Activated naive CD4-positive, alpha-beta T cell treated with Interleukin-2 at 50 U/mL for 16 hours (primary cell): ENCODE data around the gene ACTL8.

Experiments used
- DNase-seq: peaks from one replicate; pipeline ENCODE4 v3.0.0-alpha.2; 2020

ACTL8 gene, protein sequence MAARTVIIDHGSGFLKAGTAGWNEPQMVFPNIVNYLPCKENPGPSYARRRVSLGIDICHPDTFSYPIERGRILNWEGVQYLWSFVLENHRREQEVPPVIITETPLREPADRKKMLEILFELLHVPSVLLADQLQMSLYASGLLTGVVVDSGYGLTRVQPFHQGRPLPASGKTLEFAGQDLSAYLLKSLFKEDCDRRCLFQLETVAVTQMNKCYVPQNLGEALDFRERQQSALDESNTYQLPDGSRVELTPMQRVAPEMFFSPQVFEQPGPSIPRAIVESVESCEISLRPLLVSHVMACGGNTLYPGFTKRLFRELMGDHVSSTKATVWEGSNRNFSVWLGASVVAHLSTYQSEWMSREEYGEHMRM

GRCh38 chr1:17755120-17755519 lies at the start of gene ACTL8:
TSS of gene ACTL8 (plus strand) at chr1:17755333. CDS start at chr1:17823009, 67,676 bp downstream.
- DNase-seq = no peak

DNA sequence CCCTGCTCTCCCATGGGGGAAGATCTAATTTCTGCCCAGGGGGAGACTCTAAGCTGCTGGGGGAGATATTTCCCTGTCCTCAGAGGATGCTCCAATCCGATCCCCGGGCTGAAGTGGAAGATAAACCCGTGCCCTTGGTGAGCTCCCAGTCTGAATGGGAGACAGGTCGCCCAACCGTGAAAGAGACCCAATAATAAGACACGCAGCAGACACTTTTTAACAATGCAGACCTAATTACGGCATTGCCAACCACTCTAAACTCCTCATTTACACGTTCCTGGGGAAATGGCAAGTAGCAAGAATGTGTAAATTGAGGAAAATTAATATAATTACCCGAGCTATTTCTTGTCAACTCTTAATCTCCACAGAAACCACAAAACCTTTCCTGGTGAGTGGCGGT lies 48.7 kb upstream of the ACTL8 start:
- no peak for DNase-seq

DNA sequence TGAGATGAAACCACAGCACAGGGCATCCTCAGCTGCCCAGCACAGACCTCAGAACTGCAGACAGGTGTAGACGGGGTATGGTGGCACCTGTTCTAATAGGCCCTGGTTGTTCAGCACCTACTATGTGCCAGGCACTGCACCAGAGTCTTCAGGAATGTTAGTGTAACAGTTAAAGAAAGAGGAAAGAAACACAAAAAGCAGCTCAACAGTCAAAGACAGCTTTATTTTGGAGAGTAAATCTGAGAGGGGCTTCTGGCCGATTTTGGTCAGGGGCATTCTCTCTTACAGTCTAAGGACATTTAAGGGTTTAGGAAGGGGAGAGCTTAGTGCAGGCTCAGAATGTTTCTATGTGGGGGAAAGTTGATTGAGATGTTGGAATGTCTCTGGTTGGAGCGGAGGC lies 45.2 kb upstream of the ACTL8 start:
- no peak for DNase-seq

DNA sequence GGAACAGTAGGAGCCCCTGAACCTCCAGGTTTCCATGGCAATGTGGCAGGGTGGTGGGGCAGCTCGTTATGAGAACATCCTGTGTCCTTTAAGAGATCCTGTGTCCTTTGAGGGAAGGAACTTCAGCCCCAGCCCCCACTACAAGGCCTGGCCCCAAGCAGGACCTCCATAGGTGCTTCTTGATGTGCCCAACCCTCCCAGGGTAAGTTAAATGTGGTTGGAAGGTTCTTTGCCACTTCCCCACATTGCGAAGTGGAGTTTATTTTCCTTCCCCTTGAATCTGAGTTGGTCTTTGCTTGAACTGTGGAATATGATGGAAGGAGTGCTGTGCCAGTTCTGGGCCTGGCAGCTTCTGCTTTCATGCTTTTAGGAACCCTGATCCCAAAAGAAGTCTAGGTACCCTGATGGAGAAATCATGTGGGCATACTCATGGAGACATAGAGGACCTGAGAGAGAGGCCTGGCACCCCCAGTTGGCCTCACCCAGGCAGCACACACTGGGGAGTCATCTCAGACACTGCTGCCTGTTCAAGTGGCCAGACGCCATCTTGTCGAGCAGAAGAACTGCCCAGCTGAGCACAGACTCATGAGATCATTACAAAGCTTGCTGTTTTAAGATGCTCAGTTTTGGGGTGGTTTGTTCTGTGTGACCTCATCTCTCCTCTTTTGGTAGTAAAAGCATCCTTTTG lies 44.1 kb upstream of the ACTL8 start:
- no peak for DNase-seq

- DNase-seq = no peak
These were observed 43.6 kb upstream of the ACTL8 start for GRCh38 chr1:17711577-17711910.

- no peak for DNase-seq
These were observed 43.2 kb upstream of the ACTL8 start for GRCh38 chr1:17711941-17712340.

DNA sequence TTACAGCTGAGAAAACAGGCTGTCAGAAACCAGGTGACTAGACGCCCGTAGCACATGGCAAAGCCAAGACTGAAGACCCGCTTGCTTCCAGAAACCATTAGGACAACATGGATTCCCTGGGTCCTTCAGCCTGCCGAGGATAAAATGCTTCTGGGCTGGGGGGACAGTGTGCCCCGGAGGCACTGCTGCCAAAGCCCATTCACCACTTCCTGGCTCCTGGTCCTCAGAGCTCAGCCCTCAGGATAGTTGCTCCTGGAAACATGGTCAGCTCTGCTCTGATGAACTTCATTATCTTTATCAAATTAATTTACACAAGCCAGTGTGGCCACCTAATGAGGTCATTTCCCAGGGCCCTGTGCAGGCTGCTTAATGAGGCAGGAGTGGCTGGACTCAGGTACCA lies 41.1 kb upstream of the ACTL8 start:
- DNase-seq = no peak

GRCh38 chr1:17717594-17718535 lies 37.3 kb upstream of the ACTL8 start:
- no peak for DNase-seq

DNA sequence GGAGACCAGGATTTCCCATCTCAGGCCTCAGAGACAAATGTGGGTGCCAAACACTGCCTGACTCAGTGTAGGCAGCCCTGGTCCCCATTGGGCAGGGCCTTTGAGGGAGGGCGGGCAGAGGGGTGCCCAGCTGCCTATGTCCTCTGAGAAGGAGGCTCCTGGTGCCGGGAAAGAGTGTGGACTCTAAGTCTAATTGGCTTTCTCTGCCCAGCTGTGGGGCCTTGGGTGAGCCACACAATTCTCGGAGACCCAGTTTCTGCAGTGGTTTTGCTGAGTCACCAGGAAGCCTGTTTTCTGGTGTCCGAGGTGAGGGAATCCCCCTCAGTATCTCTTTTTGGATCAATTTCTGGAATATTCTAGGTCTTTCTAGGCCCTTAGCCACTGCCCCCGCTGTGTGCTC lies 35.3 kb upstream of the ACTL8 start:
- no peak for DNase-seq

- no peak for DNase-seq
These were observed 33.7 kb upstream of the ACTL8 start for GRCh38 chr1:17721444-17721843.

DNA sequence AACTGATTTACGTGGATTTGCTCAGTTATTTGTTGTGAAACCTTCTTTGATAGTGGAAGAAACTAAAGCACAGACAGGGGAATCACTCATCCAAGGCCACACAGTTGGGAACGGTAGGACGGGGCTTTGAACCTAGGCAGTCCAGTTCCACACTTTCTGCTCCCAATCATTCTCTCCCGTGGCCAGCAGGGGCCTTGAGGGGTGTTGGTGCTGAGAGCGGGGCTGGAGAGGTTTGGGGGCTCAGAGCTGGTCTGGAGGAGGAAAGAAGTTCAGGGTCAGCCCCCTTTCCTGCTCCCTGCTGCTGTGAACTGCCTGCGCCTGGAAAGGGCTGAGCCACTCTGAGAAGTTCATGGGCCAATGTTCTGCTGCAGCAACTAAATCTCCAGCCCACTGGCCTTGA lies 31.4 kb upstream of the ACTL8 start:
- no peak for DNase-seq

GRCh38 chr1:17724150-17724549 lies 31.0 kb upstream of the ACTL8 start:
- DNase-seq = no peak

DNA sequence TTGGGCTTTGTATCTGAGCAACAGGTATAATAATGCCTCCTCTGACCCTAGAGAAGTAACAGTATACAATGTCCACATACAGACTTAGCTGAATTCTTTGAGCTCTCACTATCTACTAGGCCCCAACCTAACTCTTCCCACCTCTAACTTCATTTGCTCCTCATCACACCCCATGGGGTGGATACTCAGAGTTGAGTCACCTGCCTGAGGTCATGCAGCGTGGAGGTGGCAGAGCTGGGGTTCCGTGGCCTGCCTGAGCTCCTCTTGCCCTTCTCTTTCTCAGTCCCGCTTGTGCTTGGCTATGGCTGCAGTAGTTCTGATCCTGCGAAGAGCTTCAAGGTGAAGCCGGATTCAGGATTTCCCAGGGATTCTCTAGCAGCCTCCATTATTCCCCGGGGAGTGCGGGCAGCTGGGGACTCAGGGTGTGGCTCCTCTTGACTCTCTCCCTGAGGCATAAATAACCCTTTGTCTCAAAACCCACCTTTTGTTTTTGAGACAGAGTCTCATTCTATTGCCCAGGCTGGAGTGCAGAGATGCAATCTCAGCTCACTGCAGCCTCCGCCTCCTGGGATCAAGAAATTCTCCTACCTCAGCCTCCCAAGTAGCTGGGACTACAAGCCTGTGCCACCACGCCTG lies 29.9 kb upstream of the ACTL8 start:
- DNase-seq = no peak

DNA sequence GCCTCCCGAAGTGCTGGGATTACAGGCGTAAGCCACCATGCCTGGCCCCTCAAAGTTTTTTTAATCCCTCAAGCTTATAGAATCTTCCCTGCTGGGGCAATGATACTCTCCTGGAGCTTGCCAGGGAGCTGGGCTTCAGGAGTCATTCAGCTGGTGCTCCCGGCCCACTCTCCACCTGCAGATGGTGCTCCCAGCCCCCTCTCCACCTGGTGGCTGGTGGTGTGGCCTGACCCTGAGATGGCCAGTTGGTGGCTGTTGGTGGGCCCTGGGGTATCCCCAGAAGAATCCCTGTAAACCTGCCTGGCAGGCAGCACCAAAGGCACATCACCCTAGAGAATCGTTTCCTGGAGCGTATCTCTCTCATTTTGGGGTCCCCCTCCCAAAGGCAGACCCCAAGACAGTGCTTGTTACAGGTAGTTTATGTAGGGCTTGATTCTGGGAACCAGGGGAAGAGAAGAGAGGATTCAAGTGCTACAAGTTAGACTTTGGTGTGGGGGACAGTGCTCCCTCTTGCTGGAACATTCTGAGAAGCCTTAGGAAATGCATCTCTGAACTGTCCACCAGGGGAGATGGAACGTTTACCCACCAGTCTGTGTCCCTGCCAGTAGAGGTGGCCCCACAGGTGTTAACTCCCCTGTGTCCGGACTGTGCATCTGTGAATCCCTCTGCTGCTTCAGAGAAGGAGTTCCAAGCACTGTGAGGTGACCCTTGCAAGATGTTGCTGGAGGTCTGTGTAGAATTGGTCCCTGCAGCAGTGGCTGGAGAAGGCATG lies 29.1 kb upstream of the ACTL8 start:
- DNase-seq = no peak

DNA sequence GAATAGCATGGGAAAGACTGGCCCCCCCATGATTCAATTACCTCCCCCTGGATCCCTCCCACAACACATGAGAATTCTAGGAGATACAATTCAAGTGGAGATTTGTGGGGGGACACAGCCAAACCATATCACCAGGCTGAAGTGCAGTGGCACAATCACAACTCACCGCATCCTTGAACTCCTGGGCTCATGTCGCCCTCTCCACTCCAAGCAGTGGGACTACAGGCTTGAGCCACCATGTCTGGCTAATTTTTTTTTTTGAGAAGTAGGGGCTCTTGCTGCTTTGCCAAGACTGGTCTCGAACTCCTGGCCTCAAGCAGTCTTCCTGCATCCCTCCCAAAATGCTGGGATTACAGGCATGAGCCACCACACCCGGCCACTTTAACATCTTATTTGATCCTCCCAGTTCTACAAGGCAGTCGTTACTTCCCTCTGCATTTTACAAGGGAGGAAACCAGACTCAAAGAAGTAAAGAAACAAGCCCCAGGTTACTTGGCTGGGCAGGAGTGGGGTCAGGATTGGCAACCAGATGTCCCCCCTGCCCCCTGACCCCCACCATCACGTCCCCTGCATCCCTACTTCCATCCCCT lies 26.9 kb upstream of the ACTL8 start:
- DNase-seq = no peak

DNA sequence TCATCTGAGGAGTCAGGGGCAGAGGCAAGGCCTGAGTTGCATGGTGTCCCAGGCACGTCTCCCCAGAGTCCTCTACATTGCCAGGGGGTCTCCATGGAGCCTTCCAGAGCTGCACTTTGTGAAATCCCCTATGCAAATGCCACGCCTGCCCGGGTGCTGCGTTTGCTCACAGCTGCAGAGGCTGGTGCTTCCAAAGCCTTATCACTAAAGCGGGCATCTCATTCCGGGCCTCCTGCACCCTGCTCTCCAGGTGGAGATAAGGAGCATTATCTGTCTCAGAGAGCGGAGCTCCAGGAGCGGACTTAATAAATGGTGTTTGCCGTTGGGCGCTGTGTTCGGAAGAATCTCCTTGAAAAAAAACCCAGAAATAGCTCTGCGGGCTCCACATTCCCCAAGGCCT lies 25.9 kb upstream of the ACTL8 start:
- no peak for DNase-seq

DNA sequence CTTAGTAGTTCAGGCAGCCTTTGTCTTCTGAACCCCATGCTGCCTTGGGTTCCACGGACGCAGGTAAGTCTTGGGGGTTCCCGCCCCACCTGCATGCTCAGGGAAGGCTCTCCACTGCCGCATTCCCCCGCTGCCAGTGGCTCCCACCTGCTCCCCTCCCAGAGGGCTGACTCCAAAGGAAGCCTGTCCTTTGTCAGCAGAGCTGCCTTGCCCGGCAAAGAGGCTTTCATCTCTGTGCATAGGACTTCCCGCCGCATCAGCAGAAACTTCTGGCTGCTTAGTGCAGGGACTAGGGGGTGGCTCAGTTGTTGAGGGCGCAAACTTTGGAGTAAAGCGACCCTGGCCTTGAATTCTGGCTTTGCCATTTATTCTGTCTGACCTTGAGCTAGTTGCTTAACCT lies 25.2 kb upstream of the ACTL8 start:
- DNase-seq = no peak

DNA sequence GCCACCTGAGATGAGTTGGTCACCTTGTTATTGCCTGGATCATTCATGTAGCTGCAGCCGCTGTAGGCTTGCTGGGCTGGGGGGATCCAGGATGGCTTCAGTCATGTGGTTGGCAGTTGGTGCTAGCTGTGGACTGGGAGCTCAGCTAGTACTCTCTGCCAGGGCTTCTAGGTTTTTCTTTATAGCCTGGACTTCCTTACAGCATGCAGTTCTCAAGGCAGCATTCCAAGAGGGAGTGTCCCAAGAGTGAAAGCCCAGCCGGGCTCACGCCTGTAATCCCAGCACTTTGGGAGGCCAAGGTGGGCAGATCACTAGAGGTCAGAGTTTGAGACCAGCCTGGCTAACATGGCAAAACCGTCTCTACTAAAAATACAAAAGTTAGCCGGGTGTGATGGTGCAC lies 23.7 kb upstream of the ACTL8 start:
- no peak for DNase-seq

- DNase-seq = no peak
These were observed 22.7 kb upstream of the ACTL8 start for GRCh38 chr1:17732475-17732874.

GRCh38 chr1:17733661-17734060 lies 21.5 kb upstream of the ACTL8 start:
- DNase-seq = no peak

DNA sequence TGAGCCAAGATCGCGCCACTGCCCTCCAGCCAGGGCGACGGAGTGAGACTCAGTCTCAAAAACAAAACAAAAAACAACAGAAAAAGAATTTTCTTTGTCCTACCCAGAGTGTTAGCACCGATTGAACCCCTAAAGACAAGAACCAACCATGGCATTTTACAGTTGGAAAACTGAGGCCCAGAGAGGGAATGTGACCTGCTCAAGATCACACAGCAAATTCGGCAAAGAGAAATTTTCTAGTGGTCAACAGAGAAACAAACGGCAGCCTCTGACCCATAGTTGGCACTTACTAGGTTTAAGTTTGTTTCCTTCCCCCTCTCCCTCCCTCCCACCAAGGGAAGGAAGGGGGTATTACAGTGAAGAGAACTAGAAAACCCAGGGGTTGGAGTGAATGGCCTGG lies 20.5 kb upstream of the ACTL8 start:
- no peak for DNase-seq

DNA sequence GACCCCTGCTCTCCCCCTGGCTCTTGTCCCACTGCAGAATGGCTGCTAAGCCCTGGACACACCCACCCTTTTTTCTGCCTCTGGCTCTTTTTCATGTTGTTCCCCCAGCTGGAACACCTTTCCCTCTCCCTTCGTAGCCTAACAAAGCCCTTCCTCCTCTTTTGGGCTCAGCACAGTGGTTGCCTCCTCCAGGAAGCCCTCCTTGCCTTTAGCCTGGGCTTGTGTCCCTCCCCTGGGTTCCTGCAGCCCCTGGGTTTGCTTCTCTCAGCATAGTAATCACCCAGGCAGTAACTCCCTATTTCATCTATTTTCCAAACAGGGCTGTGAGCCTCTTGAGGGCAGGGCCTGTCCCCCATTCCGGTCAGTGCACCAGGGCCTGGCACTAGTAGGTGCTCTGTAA lies 19.8 kb upstream of the ACTL8 start:
- no peak for DNase-seq
